IMR-90 (cell line): ENCODE measurements around the gene NISCH. TPM values are rescaled to one million over a fixed set of nuclear protein-coding genes. Genes with fewer than 3 reads are reported as not detected.
A peak's percentile ranks its signal among the peaks of the same experiment; 100 is the strongest.

Experiments used
- ATAC-seq: fragments of 200-7000 bp; cut with Tn5 transposase; 2 replicates; pipeline ENCODE4 v1.9.1; 2020; ENCODE audit warnings: low read depth, mild to moderate bottlenecking, moderate library complexity
- BruUV-seq: library from RNA; stranded (reverse); fragments of 400-500 nt; replicated peaks from 2 replicates; lab custom pipeline; 2021; lab: Mats Ljungman, UMichigan
- CTCF ChIA-PET: fragments of 300-600 bp; formaldehyde crosslinking; extraction: SDS; loops from one replicate; lab custom pipeline; 2021; ENCODE audit warnings: antibody characterized with exemption; lab: Yijun Ruan, JAX
- POLR2A ChIA-PET: fragments of 300-600 bp; sonication (Branson Sonifier 250); formaldehyde crosslinking; loops from one replicate; lab custom pipeline; 2022; ENCODE audit warnings: antibody characterized with exemption; ENCODE audit not compliant: unreplicated experiment; lab: Charles Lee
- DNase-seq: peaks from one replicate; pipeline ENCODE4 v3.0.0; 2013
- H2AFZ ChIP-seq: replicated peaks from 2 replicates; pipeline ENCODE3; 2013; ENCODE audit warnings: low read length, mild to moderate bottlenecking; ENCODE audit not compliant: poor library complexity
- H2AK5ac ChIP-seq: 2 replicates; pipeline ENCODE4 v1.6.1; 2013; ENCODE audit warnings: low read depth, low read length, inconsistent platforms
- H2AK9ac ChIP-seq: replicated peaks from 2 replicates; pipeline ENCODE3; 2013; ENCODE audit warnings: mild to moderate bottlenecking, low read depth, low read length, moderate library complexity; ENCODE audit not compliant: poor library complexity
- H2BK120ac ChIP-seq: 2 replicates; pipeline ENCODE4 v1.6.1; 2013; ENCODE audit warnings: low read depth, low read length, inconsistent platforms
- H2BK15ac ChIP-seq: 3 replicates; pipeline ENCODE4 v1.6.1; 2013; ENCODE audit warnings: low read depth, low read length, inconsistent platforms
- H2BK20ac ChIP-seq: 2 replicates; pipeline ENCODE4 v1.6.1; 2013; ENCODE audit warnings: low read depth, mild to moderate bottlenecking, inconsistent platforms, low read length, moderate library complexity
- H2BK5ac ChIP-seq: 2 replicates; pipeline ENCODE4 v1.6.1; 2013; ENCODE audit warnings: mild to moderate bottlenecking, low read depth, low read length, inconsistent platforms; ENCODE audit not compliant: poor library complexity, severe bottlenecking
- H3K14ac ChIP-seq: replicated peaks from 2 replicates; pipeline ENCODE4 v1.6.1; 2013; ENCODE audit warnings: low read depth, low read length, inconsistent platforms
- H3K18ac ChIP-seq: 2 replicates; pipeline ENCODE4 v1.6.1; 2013; ENCODE audit warnings: low read depth, low read length, control low read depth
- H3K23ac ChIP-seq: 2 replicates; pipeline ENCODE4 v1.6.1; 2013; ENCODE audit warnings: low read depth, low read length, inconsistent platforms
- H3K27ac ChIP-seq: 2 replicates; pipeline ENCODE4 v1.5.1; 2013; ENCODE audit warnings: mild to moderate bottlenecking, control low read depth, low read length; ENCODE audit not compliant: insufficient read depth
- H3K27me3 ChIP-seq: 2 replicates; pipeline ENCODE4 v1.6.1; 2013; ENCODE audit warnings: low read length; ENCODE audit not compliant: control insufficient read depth, insufficient read depth
- H3K36me3 ChIP-seq: 2 replicates; pipeline ENCODE4 v1.6.1; 2013; ENCODE audit warnings: low read length, mixed read lengths; ENCODE audit not compliant: control insufficient read depth, insufficient read depth
- H3K4ac ChIP-seq: 2 replicates; pipeline ENCODE4 v1.6.1; 2013; ENCODE audit warnings: low read depth, low read length, inconsistent platforms
- H3K4me1 ChIP-seq: 2 replicates; pipeline ENCODE4 v1.6.1; 2013; ENCODE audit warnings: low read length, mixed read lengths; ENCODE audit not compliant: control insufficient read depth, insufficient read depth
- H3K4me2 ChIP-seq: 2 replicates; pipeline ENCODE4 v1.6.1; 2013; ENCODE audit warnings: low read depth, mild to moderate bottlenecking, control low read depth, low read length, moderate library complexity
- H3K4me3 ChIP-seq: 2 replicates; pipeline ENCODE4 v1.5.1; 2013; ENCODE audit warnings: low read depth, mild to moderate bottlenecking, control low read depth, low read length, moderate library complexity; ENCODE audit not compliant: insufficient read depth
- H3K56ac ChIP-seq: 2 replicates; pipeline ENCODE4 v1.6.1; 2013; ENCODE audit warnings: low read length, inconsistent platforms; ENCODE audit not compliant: insufficient read depth; ENCODE audit errors: extremely low read depth
- H3K79me1 ChIP-seq, 2 experiments: 2 replicates each; pipeline ENCODE4 v1.6.1; 2013; ENCODE audit warnings: low read length in 2 of 2, inconsistent platforms in 1 of 2, low read depth in 1 of 2
- H3K9ac ChIP-seq: 2 replicates; pipeline ENCODE4 v1.6.1; 2013; ENCODE audit warnings: low read depth, low read length, control low read depth
- H3K9me1 ChIP-seq: 2 replicates; pipeline ENCODE4 v1.6.1; 2013; ENCODE audit warnings: low read length, inconsistent platforms; ENCODE audit not compliant: insufficient read depth
- H3K9me3 ChIP-seq: 2 replicates; pipeline ENCODE4 v1.6.1; 2013; ENCODE audit warnings: low read length; ENCODE audit not compliant: control insufficient read depth, insufficient read depth
- H4K20me1 ChIP-seq: 2 replicates; pipeline ENCODE4 v1.6.1; 2013; ENCODE audit warnings: low read length, inconsistent platforms; ENCODE audit not compliant: insufficient read depth
- H4K5ac ChIP-seq: 2 replicates; pipeline ENCODE4 v1.6.1; 2013; ENCODE audit warnings: mild to moderate bottlenecking, low read depth, low read length, control low read depth
- H4K8ac ChIP-seq, 2 experiments: 2 replicates each; pipeline ENCODE4 v1.6.1; 2013; ENCODE audit warnings: low read depth in 2 of 2, low read length in 2 of 2, control low read depth in 1 of 2, inconsistent platforms in 1 of 2
- H4K91ac ChIP-seq: 2 replicates; pipeline ENCODE4 v1.6.1; 2013; ENCODE audit warnings: low read depth, low read length, inconsistent platforms; ENCODE audit not compliant: insufficient read depth
- MAZ ChIP-seq: IDR thresholded peaks from 2 replicates; pipeline ENCODE4 v1.6.1; 2012; ENCODE audit warnings: low read depth, mild to moderate bottlenecking, low read length, improper control_type of control experiment, moderate library complexity, borderline replicate concordance
- WGBS, 2 experiments: methylation state at CpG; one replicate each; pipeline versions ENCODE4 v1.1.5 to v1.1.7; 2013; ENCODE audit warnings: missing lambda C conversion rate in 2 of 2; ENCODE audit not compliant: insufficient read length in 1 of 2; ENCODE audit errors: extremely low coverage in 2 of 2; 5-methylcytosine and 5-hydroxymethylcytosine counted together
- dilution Hi-C: fragments of 300-500 bp; cut with HindIII; formaldehyde crosslinking; loops from one replicate; pipeline ENCODE4 v1.14.3; 2018; ENCODE audit warnings: low sequenced_read_pairs; ENCODE audit not compliant: unreplicated experiment
- in situ Hi-C: fragments of 300-500 bp; cut with MboI; formaldehyde crosslinking; loops from 3 replicates; pipeline ENCODE4 v1.14.3; 2019; ENCODE audit warnings: low sequenced_read_pairs, inconsistent platforms, mixed read lengths
- intact Hi-C: fragments of 100-400 bp; cut with micrococcal nuclease; formaldehyde crosslinking; loops from 2 replicates; pipeline ENCODE4 v1.10.0; 2022
- polyA plus RNA-seq, 3 experiments: library from polyadenylated mRNA; depleted of rRNA; stranded (reverse); fragments of >200 nt; gene quantifications; 2 replicates each; pipeline ENCODE4 v1.2.3, GENCODE V29; 2012; ENCODE audit warnings: low replicate concordance in 1 of 3
- total RNA-seq: library from RNA; depleted of rRNA; stranded (reverse); fragments of >200 nt; gene quantifications from 2 replicates; pipeline ENCODE4 v1.2.3, GENCODE V29; 2012

The NISCH gene
- total and polyA plus RNA-seq, 2 of the 4 experiments (the other 2 are of a cell fraction), result 36.9 to 86.0 TPM

DNA sequence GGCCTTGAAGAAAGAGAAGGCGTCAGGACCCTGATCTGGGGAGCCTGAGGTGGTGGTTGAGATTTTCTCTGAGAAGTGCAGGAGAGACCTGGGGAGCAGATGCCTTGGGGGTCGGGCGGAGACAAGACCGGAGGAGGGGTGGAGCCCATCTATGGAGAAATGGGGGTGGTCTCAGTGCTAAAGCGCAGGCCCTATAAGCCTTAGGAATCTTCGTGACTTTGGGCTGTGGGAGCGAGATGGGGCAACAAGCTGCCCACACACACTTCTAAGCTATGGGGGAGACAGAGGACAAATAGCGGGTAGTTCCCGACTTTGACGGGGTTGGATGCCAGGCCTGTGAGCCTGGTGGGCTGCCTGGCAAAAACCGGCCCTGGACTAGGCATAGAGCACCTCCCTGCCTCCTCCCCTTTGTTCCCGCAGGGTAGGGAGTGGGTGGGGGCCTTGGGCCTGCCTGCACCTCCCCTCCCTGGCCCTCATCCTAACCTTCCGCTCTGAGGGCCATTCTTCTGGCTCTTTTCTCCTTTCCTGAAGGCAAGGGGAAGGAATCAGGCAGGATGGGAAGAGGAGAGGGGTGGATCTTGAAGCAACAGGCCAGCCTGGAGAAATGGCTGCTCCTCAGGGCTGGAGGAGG lies 880 bp downstream of the NISCH start:
- Histone ChIP-seq H2AFZ (peak overlapping the region; percentile 93), H2AK9ac (peak overlapping the region; percentile 84), H3K27ac (peak overlapping the region; percentile 92), H3K9me3 (no peaks in the 10 kb centered on the region), H3K9me1 (peaks cover 20% of the 10 kb centered on the region), H2BK120ac (peak overlapping the region; percentile 37; the same call in 1 of the 2 replicates), H3K4me3 (peak overlapping the region; percentile 99), H4K91ac (peak overlapping the region; percentile 89), H3K14ac (peak overlapping the region; percentile 98), H3K23ac (peak overlapping the region; percentile 96), H4K5ac (peak overlapping the region; percentile 22), H3K56ac (peak overlapping the region; percentile 82), H3K36me3 (peaks cover 29% of the 10 kb centered on the region), H2AK5ac (peak overlapping the region; percentile 92), H3K4ac (peak overlapping the region; percentile 92), H3K79me1 (peaks cover 37 to 52% of the 10 kb centered on the region in 2 experiments), H3K4me2 (peak overlapping the region; percentile 93), H4K8ac (peak overlapping the region; percentile 11 to 77; a peak in 3 of 4 replicates), H2BK15ac (no peak overlapping the region), H3K27me3 (no peaks in the 10 kb centered on the region), H3K9ac (peak overlapping the region; percentile 60), H3K4me1 (peaks cover 15% of the 10 kb centered on the region), H2BK5ac (peak overlapping the region; percentile 3), H2BK20ac (no peak overlapping the region; the same call in 1 of the 2 replicates), H3K18ac (peak overlapping the region; percentile 0; the same call in 1 of the 2 replicates), H4K20me1 (peaks cover 21% of the 10 kb centered on the region)
- intact Hi-C loops (no loop called here), in situ Hi-C loops (no loop called here), dilution Hi-C loops (no loop called here)
- ChIA-PET POLR2A (no interaction called here), CTCF (interaction anchor here (0.6 to 1.1 kb wide), 4 partner anchors 8 to 126 kb away, joined by 3 to 4 read pairs (median 3); no protein-coding TSS in a partner anchor)
- 0% methylated on average over 1 of the region's 13 CpGs; no CpG with 5 or more reads in 1 of the 2 experiments for WGBS, 2 experiments
- DNase-seq (peak; percentile 20), ATAC-seq (peak; percentile 63)
- no TSS peak for BruUV-seq
- TF ChIP-seq MAZ, result no peak
